Measurements from ENCODE around the gene MAML1.

MAML1 gene

GRCh38 chr5:179749857-179750508 is 17.4 kb downstream of the MAML1 start:
- no peaks in the 10 kb centered on the region for H3K27me3 Mint-ChIP-seq
- intact Hi-C loops (cut with micrococcal nuclease) = no loop called here
- H3K27ac Mint-ChIP-seq = peak overlapping the region; percentile 35
- peaks cover 51% of the 10 kb centered on the region for H3K36me3 Mint-ChIP-seq (ENCODE audit: low read depth)
- H3K9me3 Mint-ChIP-seq = no peaks in the 10 kb centered on the region
- no peak overlapping the region for H3K4me3 Mint-ChIP-seq
- H3K4me1 Mint-ChIP-seq (ENCODE audit: low read depth) = peaks cover 53% of the 10 kb centered on the region

- H3K36me3 Mint-ChIP-seq (ENCODE audit: low read depth) = peaks cover 34% of the 10 kb centered on the region
- intact Hi-C loops (cut with micrococcal nuclease) = no loop called here
- H3K4me3 Mint-ChIP-seq = no peak overlapping the region
- H3K27me3 Mint-ChIP-seq = no peaks in the 10 kb centered on the region
- peak overlapping the region; percentile 37 for H3K27ac Mint-ChIP-seq
- peaks cover 53% of the 10 kb centered on the region for H3K4me1 Mint-ChIP-seq (ENCODE audit: low read depth)
- H3K9me3 Mint-ChIP-seq = no peaks in the 10 kb centered on the region
Measured at GRCh38 chr5:179753971-179754370, 21.3 kb downstream of the MAML1 start.

- intact Hi-C loops (cut with micrococcal nuclease) = no loop called here
- Mint-ChIP-seq H3K4me1 (ENCODE audit: low read depth) (peaks cover 53% of the 10 kb centered on the region), H3K27ac (peak overlapping the region; percentile 37), H3K27me3 (no peaks in the 10 kb centered on the region), H3K9me3 (no peaks in the 10 kb centered on the region), H3K4me3 (no peak overlapping the region), H3K36me3 (ENCODE audit: low read depth) (peaks cover 23% of the 10 kb centered on the region)
Measured at GRCh38 chr5:179755022-179755421, 22.4 kb downstream of the MAML1 start.

- H3K9me3 Mint-ChIP-seq = no peaks in the 10 kb centered on the region
- peak overlapping the region; percentile 72 for H3K27ac Mint-ChIP-seq
- intact Hi-C loops (cut with micrococcal nuclease) = no loop called here
- H3K4me1 Mint-ChIP-seq (ENCODE audit: low read depth) = peaks cover 75% of the 10 kb centered on the region
- no peaks in the 10 kb centered on the region for H3K27me3 Mint-ChIP-seq
- peaks cover 6% of the 10 kb centered on the region for H3K36me3 Mint-ChIP-seq (ENCODE audit: low read depth)
- H3K4me3 Mint-ChIP-seq = no peak overlapping the region
Measured at GRCh38 chr5:179758955-179759354, 26.3 kb downstream of the MAML1 start.

- no peaks in the 10 kb centered on the region for H3K27me3 Mint-ChIP-seq
- H3K27ac Mint-ChIP-seq = peak overlapping the region; percentile 72
- peaks cover 6% of the 10 kb centered on the region for H3K36me3 Mint-ChIP-seq (ENCODE audit: low read depth)
- H3K9me3 Mint-ChIP-seq = no peaks in the 10 kb centered on the region
- peaks cover 75% of the 10 kb centered on the region for H3K4me1 Mint-ChIP-seq (ENCODE audit: low read depth)
- no peak overlapping the region for H3K4me3 Mint-ChIP-seq
- intact Hi-C loops (cut with micrococcal nuclease) = loop anchor here (5.0 kb wide), 1 partner anchor 37 kb away; no protein-coding TSS in a partner anchor
Measured at GRCh38 chr5:179759581-179760551, 27.2 kb downstream of the MAML1 start.

GRCh38 chr5:179762079-179762780 is 29.6 kb downstream of the MAML1 start:
- intact Hi-C loops (cut with micrococcal nuclease) = loop anchor here (2.0 to 5.0 kb wide), 2 partner anchors 15 to 35 kb away; no protein-coding TSS in a partner anchor
- Mint-ChIP-seq H3K9me3 (no peaks in the 10 kb centered on the region), H3K27ac (peak overlapping the region; percentile 8), H3K4me1 (ENCODE audit: low read depth) (peaks cover 80% of the 10 kb centered on the region), H3K4me3 (no peak overlapping the region), H3K27me3 (no peaks in the 10 kb centered on the region), H3K36me3 (ENCODE audit: low read depth) (peaks cover 18% of the 10 kb centered on the region)

GRCh38 chr5:179762781-179763176 is 30.2 kb downstream of the MAML1 start:
- Mint-ChIP-seq H3K4me3 (no peak overlapping the region), H3K27me3 (no peaks in the 10 kb centered on the region), H3K9me3 (no peaks in the 10 kb centered on the region), H3K36me3 (ENCODE audit: low read depth) (peaks cover 22% of the 10 kb centered on the region), H3K27ac (no peak overlapping the region), H3K4me1 (ENCODE audit: low read depth) (peaks cover 85% of the 10 kb centered on the region)
- intact Hi-C loops (cut with micrococcal nuclease) = loop anchor here (2.0 to 5.0 kb wide), 2 partner anchors 14 to 35 kb away; no protein-coding TSS in a partner anchor

GRCh38 chr5:179763215-179763945 is 30.8 kb downstream of the MAML1 start:
- intact Hi-C loops (cut with micrococcal nuclease) = loop anchor here (2.0 to 5.0 kb wide), 2 partner anchors 13 to 34 kb away; no protein-coding TSS in a partner anchor
- Mint-ChIP-seq H3K9me3 (no peaks in the 10 kb centered on the region), H3K27ac (no peak overlapping the region), H3K27me3 (no peaks in the 10 kb centered on the region), H3K4me1 (ENCODE audit: low read depth) (peaks cover 90% of the 10 kb centered on the region), H3K36me3 (ENCODE audit: low read depth) (peaks cover 28% of the 10 kb centered on the region), H3K4me3 (no peak overlapping the region)

- Mint-ChIP-seq H3K27me3 (no peaks in the 10 kb centered on the region), H3K36me3 (ENCODE audit: low read depth) (peaks cover 35% of the 10 kb centered on the region), H3K9me3 (no peaks in the 10 kb centered on the region), H3K4me3 (no peak overlapping the region), H3K4me1 (ENCODE audit: low read depth) (peaks cover 92% of the 10 kb centered on the region), H3K27ac (peak overlapping the region; percentile 79)
- intact Hi-C loops (cut with micrococcal nuclease) = loop anchor here (5.0 kb wide), 1 partner anchor 33 kb away; no protein-coding TSS in a partner anchor
Measured at GRCh38 chr5:179764056-179764455, 31.4 kb downstream of the MAML1 start.

GRCh38 chr5:179765400-179765799 is 32.8 kb downstream of the MAML1 start:
- Mint-ChIP-seq H3K4me3 (peak overlapping the region; percentile 1), H3K27me3 (no peaks in the 10 kb centered on the region), H3K36me3 (ENCODE audit: low read depth) (peaks cover 48% of the 10 kb centered on the region), H3K9me3 (no peaks in the 10 kb centered on the region), H3K4me1 (ENCODE audit: low read depth) (peaks cover 92% of the 10 kb centered on the region), H3K27ac (peak overlapping the region; percentile 79)
- intact Hi-C loops (cut with micrococcal nuclease) = no loop called here

- H3K4me3 Mint-ChIP-seq = peak overlapping the region; percentile 49
- intact Hi-C loops (cut with micrococcal nuclease) = no loop called here
- peaks cover 56% of the 10 kb centered on the region for H3K36me3 Mint-ChIP-seq (ENCODE audit: low read depth)
- peaks cover 95% of the 10 kb centered on the region for H3K4me1 Mint-ChIP-seq (ENCODE audit: low read depth)
- H3K27ac Mint-ChIP-seq = peak overlapping the region; percentile 79
- H3K27me3 Mint-ChIP-seq = no peaks in the 10 kb centered on the region
- no peaks in the 10 kb centered on the region for H3K9me3 Mint-ChIP-seq
Measured at GRCh38 chr5:179766021-179766725, 33.6 kb downstream of the MAML1 start.

- peaks cover 98% of the 10 kb centered on the region for H3K4me1 Mint-ChIP-seq (ENCODE audit: low read depth)
- H3K27me3 Mint-ChIP-seq = no peaks in the 10 kb centered on the region
- no peaks in the 10 kb centered on the region for H3K9me3 Mint-ChIP-seq
- intact Hi-C loops (cut with micrococcal nuclease) = no loop called here
- H3K27ac Mint-ChIP-seq = peak overlapping the region; percentile 79
- no peak overlapping the region for H3K4me3 Mint-ChIP-seq
- H3K36me3 Mint-ChIP-seq (ENCODE audit: low read depth) = peaks cover 63% of the 10 kb centered on the region
Measured at GRCh38 chr5:179766726-179767455, 34.3 kb downstream of the MAML1 start.

All from dendritic cell treated with granulocyte-macrophage colony-stimulating factor and Interleukin-4, amounts not matched to agents 40 ng/mL and 50 ng/mL, for 4 days (primary cell).